GM19023 (cell line): ENCODE results near the gene TPH1.
A peak's percentile ranks its signal among the peaks of the same experiment; 100 is the strongest.
"Not testable (repeated sequence)": the region's sequence is repeated elsewhere in the genome, so short reads cannot be mapped to it uniquely, and the experiment has no call there.

Experiments used
- ATAC-seq: cut with Tn5 transposase; IDR thresholded peaks from one replicate; pipeline ENCODE4 v1.9.1; 2021; ENCODE audit warnings: mild to moderate bottlenecking, moderate library complexity; ENCODE audit not compliant: unreplicated experiment

TPH1 gene

DNA sequence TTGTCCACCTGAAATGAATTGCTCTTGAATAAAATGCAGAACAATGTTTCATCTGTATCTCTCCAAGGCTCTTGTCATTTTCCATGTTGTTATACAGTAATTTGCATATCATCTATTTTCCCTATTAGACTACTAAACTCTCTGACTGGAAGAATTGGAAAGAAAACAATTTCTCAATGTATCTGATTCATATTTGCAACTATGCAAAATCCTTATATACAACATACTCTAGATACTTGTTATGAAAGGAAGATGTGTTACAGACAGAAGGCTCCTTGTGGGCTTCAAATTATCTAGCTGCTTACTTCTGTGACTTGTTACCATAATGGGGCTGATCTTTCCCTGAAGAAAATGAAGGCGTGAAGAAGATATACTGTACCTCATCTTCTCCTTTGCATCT lies 23.6 kb downstream of the TPH1 start:
- no peak for ATAC-seq

DNA sequence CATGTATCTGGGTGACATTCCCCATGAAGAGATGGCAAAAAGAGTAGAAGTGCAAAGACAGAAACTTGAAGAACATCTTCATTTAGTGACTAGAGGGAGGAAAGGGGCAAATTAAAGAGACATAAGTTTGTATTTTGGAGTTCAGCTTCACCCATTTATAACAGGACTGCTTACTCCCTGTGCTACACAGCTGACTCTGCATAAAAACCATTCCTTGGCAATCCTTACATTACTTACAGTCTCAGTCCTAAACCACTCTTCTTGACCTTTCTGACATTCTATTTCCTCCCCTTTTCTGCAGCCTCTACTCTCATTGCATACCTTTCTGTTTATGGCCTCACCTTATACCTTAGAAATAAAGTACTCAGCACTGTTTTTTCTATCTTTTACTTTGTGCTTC lies 26.4 kb downstream of the TPH1 start:
- ATAC-seq, result no peak

DNA sequence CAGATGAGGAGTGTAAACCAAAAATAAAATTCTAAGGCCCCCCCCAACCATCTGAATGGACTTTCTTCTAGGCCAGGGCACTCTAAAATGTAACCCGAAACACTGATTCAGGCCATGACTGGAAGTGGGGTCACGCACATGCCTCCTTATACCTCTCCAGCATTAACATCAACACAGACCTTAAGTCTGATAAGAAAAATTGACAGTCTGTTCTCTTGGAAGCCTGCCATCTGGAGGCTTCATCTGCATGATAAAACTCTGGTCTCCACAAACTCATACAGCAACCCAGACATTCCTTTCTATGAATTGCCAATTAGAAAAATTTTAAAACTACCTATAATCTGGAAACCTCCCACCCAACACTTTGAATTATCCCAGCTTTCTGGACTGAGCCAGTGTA lies 29.3 kb downstream of the TPH1 start:
- ATAC-seq, result no peak

DNA sequence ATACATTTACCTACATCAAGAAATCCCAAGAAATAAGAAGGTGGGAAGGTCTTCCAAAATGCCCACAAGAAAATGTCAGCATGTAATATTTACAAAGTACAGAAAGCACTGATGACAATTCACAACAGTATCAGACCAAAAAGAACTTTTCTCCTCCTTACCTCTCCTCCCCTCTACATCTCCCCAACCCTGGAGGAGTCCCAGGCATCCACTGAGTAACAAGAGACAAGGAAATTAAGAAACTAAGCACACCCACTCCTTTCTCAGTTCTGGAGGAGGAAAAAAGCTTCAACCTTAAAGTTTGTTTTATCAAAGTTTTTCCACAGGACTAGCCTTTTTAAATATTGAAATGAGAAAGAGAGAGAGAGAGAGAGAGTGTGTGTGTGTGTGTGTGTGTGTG lies 31.2 kb downstream of the TPH1 start:
- ATAC-seq, result no peak

DNA sequence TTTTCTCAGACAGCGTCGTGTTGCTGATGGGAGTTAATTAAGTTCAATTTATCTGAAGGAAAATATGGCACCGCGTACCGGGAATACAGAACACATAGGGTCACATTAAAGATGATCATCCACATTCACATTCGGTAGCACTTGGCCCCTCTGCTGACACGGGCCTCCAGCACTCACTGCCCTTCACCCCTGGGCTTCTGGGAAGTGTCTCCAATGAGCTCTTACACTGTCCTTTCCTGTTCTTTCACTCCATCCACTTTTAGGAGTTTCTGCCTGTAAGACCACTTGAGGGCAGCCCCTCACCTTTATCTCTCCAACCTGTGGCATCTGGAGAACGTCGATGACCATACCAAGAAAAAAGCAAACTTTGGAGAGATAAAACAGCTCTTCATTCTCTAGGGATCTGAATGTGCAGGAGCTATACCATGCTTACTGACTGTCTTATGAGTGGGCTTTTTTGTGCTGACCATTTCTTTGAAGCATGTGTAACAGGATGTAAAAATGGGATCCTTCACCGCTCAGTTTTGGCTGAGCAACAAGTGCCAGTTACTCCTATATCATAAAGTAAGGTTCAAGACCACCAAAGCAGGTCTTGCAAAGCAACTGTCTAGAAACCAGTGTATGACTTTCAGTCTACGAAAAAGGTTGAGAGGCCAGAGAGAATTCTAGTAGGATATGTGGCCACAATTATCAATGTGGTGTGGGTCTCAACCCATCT lies 32.1 kb downstream of the TPH1 start:
- no peak for ATAC-seq

DNA sequence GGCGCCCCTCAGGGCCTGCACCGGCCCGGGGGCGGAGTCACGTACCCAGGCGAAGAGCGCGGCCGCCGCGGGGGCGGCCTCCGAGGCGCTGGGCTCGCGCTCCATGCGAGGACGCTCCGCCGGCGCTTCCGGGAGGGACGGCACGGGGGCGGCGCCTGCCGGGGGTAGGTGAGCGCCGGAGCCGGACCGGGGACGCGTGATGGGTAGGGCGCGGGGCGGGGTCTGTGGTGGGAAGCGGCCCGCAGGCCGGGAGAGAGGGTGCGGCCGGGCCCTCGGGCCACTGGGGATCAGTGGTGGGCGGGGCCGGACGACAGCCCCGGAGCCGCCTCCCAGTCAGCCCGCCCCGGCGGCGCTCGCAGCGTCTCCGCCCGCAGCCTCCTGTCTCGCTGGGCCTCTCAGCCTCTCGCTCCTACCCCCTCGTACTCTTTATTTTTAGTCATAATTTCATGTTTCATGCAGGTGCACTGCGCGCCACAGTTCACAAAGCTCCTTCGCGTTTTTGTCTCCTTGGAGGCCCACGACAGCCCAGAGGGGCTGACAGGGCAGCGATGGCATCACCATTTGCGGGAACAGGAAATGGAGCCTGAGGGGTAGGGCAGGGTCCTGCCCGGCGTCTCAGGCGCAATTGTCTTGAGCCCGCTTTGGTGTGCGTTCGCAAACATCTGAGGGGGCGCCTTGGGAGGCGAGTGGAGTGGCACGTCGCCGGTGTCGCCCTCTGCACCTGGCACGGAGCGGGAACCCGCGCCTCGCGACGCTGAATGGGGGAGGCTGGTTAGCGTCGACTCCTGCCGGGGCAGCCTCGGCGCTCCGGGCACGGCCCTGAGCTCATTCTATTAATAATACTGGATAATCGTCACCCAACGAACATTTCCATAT lies 32.9 kb downstream of the TPH1 start, which contains the start of gene SERGEF:
Gene SERGEF, minus strand, starts transcription at position 142 of the 876 bp plus-strand sequence. Its CDS starts 37 bp downstream, at position 105.
- ATAC-seq, result peak; percentile 92

DNA sequence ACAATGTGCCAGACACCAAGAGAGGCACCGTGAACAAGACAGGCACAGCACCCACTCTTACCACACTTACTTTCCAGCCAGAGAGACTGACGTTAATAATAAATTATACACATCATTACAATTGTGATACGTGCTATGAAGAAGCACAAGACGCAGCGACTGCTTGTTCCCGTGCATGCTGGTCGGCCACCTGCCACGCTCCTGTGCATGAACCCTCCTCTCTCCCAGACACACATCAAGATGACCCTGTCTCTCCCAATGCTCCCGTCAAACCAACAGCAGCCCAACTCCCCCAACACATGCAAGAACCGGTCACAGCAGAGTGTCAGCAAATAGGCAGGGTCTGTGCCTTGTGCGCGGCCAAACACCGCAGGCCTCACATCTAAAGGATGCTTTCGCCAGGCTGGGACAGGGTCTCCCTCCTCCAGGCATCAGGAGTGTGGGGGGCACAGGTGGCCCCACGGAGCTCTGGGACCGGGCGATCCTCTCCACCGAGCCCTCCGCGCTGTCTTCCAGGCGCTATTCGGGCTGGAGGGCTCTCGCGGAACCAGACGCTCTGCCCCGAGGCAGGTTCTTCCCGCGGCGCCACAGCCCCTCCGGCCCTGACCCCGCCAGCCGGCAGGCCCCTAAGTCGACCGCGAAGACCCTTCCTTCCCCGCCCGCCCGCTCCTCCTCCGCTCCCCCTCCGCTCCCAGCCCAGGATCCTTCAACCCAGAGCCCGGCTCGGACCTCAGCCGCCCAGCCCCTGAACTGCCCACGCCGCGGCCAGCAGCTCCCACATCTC lies 33.8 kb downstream of the TPH1 start:
- peak; percentile 6 for ATAC-seq

DNA sequence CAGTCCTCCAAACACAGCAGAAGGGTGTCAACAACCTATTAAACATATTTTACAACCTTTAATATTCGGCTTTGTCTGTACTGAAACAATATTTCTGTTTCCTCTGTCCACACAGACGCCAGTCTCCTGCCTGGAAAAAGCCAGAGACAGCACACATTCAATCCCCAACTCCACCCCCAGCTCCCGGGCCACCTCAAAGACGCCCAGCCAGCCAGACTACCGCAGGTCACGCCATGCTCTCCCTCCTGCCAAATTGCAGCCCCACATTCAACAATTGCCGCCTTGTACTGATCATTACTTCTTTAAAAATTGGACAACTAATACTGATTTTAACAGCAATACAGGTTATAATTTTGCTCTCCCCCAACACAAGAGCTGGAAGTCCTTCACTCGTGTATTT lies 34.4 kb downstream of the TPH1 start:
- no peak for ATAC-seq

DNA sequence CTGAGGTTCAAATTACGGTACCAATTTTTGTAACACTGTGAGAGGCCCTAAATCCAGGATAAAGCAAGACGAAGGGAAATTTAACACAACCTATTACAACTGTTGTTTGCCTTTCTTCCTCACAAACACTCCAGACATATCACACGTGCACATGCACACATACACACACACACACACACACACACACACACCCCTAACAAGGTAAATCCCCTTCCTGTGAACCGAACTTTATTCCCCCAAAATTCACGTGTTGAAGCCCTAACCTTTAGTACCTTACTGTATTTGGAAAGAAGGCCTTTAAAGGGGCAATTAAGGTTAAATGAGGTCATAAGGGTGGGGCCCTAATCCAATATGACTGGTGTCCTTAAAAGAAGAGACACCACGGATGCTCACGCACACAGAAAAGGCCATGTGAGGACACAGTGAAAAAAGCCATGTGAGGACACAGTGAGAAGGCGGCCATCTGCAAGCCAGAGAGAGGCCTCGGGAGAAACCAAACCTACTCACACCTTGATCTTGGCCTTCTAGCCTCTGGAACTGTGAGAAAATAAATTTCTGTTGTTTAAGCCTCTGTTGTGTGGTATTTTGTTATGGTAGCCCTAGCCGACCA lies 35.0 kb downstream of the TPH1 start:
- no peak for ATAC-seq

DNA sequence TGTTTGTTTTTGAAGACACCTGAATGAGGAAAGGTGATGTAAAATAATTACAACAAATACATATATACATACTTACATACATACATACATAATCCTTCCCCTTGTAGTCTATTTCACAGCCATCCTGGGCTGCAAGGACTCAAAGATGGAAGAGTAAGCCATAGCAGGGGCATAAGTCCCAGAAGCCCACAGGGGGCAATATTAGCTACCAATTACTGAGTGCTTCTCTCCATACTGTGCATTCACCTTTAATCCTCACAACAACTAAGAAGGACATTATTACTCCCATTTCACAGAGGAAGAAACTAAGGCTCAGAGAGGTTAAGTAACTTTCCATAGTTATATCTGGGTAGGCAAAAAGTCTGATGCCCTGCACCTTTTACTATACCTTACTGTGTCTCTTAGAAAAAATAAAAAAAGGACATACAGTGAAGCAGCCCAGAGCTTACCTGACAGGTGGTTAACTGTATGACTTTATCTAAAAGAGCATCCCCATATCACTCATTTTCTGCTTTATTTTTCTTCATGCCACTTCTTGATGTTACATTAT lies 35.9 kb downstream of the TPH1 start:
- ATAC-seq, result no peak

DNA sequence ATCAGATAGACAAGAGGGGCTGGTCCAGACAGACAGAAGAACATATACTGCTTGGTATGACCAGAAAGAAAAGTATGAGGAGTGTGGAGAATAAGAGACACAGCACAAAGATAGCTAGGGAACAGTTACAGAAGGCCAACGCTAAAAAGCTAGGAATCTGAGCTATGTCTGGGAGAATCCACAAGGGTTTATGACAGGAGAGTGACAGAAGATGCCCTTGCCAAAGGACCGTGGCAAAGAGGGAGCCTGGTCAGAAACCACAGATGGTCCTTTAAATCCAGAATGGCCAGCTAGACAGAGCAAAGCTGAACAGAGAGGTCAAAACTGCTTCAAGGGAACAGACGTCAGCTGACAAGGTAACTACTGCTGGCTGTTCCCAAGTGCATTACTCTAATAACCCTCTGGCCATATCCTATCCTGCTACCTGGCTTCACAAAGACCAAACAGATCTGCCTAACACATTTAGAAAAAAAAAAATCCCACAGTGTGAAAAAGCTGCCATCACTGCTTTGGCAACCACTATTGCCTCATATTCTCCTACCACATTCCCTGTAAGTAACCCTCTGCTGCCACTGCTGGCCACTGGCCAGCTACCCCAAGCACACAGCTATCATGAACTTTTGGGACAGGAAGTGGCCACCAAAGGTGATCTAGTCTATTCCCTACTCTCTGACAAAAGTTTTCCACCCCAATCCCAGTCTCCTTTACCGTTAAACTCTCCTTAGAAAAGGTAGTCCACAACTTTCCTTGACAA lies 40.5 kb downstream of the TPH1 start:
- ATAC-seq, result no peak

DNA sequence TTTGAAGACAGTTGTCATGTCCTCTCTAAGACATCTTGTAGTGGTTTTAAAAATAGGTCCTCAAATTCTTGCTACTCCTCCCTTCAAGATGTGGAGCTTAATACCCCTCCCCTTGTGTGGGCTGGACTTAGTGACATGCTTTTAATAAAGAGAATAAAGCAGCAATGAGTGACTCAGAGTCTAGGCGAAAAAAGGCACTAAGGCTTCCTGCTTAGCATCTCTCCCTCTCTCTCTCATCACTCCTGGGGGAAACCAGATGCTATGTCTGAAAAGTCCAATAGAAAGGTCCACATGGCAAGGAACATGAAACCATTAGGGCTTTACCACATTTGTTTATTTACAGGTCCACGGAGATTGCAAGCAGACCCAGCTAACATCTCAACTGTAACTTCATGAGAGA lies 44.9 kb downstream of the TPH1 start:
- no peak for ATAC-seq

DNA sequence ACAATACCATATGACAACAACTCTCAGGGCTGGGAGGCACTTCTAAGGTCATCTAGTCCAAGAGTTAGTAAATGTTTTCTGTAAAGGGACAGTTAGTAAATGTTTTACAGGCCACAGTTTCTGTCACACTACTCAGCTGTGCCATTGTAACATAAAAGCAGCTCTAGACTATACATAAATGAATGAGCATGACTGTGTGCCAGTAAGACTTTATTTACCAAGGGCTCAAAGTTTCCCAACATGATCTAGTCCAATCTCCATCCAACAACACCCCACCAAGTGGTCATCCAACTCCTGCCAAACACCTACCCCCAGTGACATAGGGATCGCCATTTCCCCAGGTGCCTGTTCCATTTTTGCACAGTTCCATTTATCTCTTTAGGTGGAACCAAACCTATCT lies 45.3 kb downstream of the TPH1 start:
- ATAC-seq, result peak; percentile 70

DNA sequence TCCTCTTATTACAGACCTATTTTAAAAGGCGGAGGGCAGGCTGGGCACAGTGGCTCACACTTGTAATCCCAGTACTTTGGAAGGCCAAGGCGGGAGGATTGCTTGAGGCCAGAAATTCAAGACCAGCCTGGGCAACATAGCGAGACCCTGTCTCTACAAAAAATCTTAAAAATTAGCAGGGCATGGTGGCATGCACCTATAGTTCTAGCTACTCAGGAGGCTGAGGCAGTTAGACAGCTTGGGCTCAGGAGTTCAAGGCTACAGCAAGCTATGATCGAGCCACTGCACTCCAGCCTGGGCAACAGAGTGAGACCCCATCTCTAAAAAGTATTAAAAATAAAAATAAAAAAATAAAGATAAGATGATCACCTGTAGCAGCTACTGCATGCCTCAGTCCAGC lies 45.9 kb downstream of the TPH1 start:
- ATAC-seq, result not testable (repeated sequence)
